ENCODE results near the gene STXBP3. TPM values are rescaled to one million over a fixed set of nuclear protein-coding genes. Genes with fewer than 3 reads are reported as not detected.

STXBP3 gene
- total and polyA plus RNA-seq, 8 donors, result 44.4 to 60.2 (median 50.4) TPM

DNA sequence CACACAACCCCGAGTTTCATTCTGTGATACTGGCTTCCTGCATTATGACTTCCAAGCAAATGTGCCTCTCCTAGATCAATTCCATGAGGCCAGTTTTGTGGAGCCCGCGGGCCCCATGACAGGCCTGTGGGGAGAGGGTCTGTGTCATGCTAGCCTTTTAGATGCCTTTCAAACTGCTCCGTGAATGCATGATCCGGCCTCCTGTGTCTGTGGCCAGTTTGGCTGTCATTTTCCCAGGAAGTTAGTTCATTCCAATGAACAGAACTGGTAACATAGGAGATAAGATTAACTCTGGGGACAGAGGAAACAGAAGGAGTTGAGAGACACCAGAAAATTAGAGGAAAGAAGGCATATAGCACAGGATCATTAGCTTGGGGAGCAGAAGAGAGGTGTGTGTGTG, 30.5 kb upstream of the STXBP3 start:
- intact Hi-C loops (cut with DNase I), result no loop called here
- no peaks in the 10 kb centered on the region for H3K36me3 ChIP-seq
- DNase-seq, result no peak
- no peak overlapping the region for H3K4me3 ChIP-seq
- H3K27ac ChIP-seq, result no peak overlapping the region
- H3K4me1 ChIP-seq, result no peaks in the 10 kb centered on the region
- H3K9me3 ChIP-seq, result no peaks in the 10 kb centered on the region
- ATAC-seq, result no peak
- H3K27me3 ChIP-seq, result peaks cover 0 to 8% of the 10 kb centered on the region in 2 donors
- no peak for TF ChIP-seq CTCF (IDR thresholded peaks at IDR 0.05)

DNA sequence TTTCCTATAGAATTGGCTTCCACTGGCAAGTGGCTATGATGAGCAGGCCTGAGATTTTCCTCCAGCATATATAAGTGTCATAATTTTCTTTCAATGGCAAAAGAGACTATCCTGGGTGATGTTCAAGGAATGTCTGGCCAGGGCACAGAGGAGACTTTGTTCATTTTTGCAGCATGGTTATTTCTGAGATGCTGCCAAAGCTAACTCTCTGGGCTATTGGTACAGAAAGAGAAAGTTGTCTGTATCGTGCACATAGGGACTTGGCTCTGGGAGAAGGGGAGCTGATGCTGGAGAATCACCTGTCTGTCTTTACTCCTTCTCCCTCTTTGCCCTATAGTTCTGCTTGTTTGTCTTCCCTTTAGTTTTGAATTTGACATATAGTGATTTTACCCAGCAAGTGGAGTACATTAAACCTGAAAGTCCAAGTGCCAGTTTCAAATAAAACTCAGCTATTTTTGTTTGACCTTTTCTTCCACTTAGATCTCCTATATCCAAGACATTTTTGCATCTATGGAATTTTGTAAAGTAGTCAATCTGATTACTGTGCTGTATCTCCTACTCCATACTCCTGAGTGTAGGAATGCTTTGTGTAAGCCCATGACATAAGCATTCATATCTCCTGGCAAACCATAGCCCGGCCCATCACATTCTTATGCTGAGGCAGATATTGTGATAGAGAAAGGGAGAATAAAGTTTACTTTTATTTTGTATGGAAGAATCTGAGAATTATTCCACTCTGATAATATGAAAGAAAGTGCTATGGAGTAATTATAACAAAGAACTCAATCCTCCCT, 29.8 kb upstream of the STXBP3 start:
- no peaks in the 10 kb centered on the region for H3K9me3 ChIP-seq
- ATAC-seq, result no peak
- H3K27me3 ChIP-seq, result peaks cover 0 to 8% of the 10 kb centered on the region in 2 donors
- H3K36me3 ChIP-seq, result no peaks in the 10 kb centered on the region
- no peak for DNase-seq
- no peak for TF ChIP-seq CTCF (IDR thresholded peaks at IDR 0.05)
- intact Hi-C loops (cut with DNase I), result no loop called here
- H3K4me1 ChIP-seq, result peaks cover 0 to 2% of the 10 kb centered on the region in 2 donors
- no peak overlapping the region for H3K27ac ChIP-seq
- H3K4me3 ChIP-seq, result no peak overlapping the region

DNA sequence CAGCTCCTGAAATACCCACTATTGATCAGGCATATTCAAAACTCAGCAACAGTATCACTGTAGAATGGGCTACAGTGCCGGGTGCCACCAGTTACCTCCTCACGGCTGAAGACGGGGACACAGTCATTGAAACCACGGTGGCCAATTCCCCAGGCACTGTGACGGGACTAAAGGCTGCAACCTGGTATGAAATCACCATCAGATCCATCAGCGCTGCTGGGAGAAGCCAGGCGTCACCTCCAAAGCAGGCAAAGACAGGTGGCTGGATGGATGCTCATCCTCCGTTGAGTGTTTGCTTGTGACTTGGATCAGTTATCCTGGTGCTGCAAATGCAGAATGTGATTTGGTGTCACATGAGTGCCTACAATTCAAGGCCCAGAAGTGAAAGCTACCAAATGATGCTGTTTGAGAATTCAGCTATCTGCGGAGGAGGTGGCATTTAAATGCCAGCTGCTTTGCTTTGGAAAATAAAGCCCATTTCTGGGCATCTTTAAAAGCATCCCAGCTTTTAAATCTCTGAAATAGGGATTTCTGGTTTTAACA, 28.6 kb upstream of the STXBP3 start:
- Histone ChIP-seq H3K4me1 (peaks cover 0 to 4% of the 10 kb centered on the region in 2 donors), H3K9me3 (no peaks in the 10 kb centered on the region)
- no peak for TF ChIP-seq CTCF (IDR thresholded peaks at IDR 0.05)

GRCh38 chr1:108718927-108719655, 27.4 kb upstream of the STXBP3 start:
- ATAC-seq, result no peak

More for the DNA sequence above, 28.6 kb upstream of the STXBP3 start:
- peaks cover 0 to 3% of the 10 kb centered on the region in 2 donors for H3K27me3 ChIP-seq
- intact Hi-C loops (cut with DNase I), result no loop called here
- no peak overlapping the region for H3K27ac ChIP-seq
- no peaks in the 10 kb centered on the region for H3K36me3 ChIP-seq
- DNase-seq, result no peak
- H3K4me3 ChIP-seq, result no peak overlapping the region
- no peak for ATAC-seq

More at GRCh38 chr1:108718927-108719655, 27.4 kb upstream of the STXBP3 start:
- Histone ChIP-seq H3K27me3 (peaks cover 0 to 3% of the 10 kb centered on the region in 2 donors), H3K27ac (no peak overlapping the region), H3K4me1 (peaks cover 0 to 4% of the 10 kb centered on the region in 2 donors), H3K36me3 (no peaks in the 10 kb centered on the region), H3K9me3 (no peaks in the 10 kb centered on the region), H3K4me3 (no peak overlapping the region)
- no peak for DNase-seq
- no peak for TF ChIP-seq CTCF (IDR thresholded peaks at IDR 0.05)
- intact Hi-C loops (cut with DNase I), result no loop called here
